ENCODE measurements around the gene HRH2.
"Not testable (repeated sequence)": the region's sequence is repeated elsewhere in the genome, so short reads cannot be mapped to it uniquely, and the experiment has no call there.

The HRH2 gene

DNA sequence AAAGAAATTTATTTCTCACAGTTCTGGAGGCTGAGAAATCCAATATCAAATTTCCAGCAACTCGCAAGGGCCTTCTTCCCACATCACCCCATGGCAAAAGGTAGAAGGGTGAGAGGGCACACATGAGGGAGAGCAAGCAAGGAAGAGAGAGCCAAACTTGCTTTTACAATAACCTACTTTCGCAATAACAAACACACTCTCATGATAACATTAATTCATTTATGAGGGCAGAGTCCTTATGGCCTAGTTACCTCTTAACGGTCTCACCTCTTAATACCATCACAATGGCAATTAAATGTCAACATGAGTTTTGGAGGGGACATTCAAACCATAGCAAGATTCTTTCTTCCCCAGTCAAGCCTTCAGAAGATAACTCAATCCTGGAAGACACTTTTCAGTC lies 11.6 kb upstream of the HRH2 start:
- DNase-seq (ENCODE audit: low read depth in 2 of 2) = no peak

DNA sequence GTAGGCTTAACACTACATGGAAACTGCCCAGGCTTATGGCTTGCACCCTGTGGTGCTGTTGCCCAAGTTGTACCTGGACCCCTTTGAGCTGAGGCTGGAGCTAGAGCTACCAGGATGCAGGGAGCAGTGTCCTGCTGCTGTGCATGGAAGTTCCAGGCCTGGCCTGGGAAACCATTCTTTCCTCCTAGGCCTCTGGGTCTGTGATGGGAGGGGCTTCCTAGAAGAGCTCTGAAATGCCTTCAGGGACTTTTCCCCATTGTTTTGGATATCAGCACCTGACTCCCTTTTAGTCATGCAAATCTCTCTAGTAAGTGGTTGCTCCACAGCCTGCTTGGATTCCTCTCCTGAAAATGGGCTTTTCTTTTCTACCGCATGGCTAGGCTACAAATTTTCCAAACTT lies 7.9 kb upstream of the HRH2 start:
- DNase-seq (ENCODE audit: low read depth in 2 of 2) = no peak

DNA sequence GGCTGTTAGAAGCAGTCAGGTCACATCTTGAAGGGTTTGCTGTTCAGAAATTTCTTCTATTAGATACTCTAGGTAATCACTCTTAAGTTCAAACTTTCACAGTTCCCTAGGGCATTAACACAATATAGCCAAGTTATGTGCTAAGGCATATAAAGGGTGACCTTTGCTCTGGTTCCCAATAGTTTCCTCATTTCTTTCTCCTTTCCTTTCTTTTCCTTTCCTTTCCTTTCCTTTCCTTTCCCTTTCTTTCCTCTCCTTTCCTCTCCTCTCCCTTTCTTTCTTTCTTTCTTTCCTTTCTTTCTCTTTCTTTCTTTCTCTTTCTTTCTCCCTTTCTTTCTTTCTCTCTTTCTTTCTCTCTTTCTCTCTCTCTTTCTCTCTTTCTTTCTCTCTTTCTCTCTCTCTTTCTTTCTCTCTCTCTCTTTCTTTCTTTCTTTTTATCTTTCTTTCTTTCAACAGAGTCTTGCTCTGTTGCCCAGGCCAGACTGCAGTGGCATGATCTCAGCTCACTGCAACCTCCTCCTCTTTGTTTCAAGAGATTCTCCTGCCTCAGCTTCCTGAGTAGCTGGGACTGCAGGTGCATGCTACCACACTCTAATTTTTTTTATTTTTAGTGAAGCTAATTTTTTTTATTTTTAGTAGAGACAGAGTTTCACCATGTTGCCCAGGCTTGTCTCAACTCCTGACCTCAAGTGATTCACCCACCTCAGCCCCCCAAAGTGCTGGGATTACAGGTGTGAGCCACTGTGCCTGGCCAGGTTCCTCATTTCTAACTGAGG lies 7.3 kb upstream of the HRH2 start:
- DNase-seq (ENCODE audit: low read depth in 2 of 2) = not testable (repeated sequence)

DNA sequence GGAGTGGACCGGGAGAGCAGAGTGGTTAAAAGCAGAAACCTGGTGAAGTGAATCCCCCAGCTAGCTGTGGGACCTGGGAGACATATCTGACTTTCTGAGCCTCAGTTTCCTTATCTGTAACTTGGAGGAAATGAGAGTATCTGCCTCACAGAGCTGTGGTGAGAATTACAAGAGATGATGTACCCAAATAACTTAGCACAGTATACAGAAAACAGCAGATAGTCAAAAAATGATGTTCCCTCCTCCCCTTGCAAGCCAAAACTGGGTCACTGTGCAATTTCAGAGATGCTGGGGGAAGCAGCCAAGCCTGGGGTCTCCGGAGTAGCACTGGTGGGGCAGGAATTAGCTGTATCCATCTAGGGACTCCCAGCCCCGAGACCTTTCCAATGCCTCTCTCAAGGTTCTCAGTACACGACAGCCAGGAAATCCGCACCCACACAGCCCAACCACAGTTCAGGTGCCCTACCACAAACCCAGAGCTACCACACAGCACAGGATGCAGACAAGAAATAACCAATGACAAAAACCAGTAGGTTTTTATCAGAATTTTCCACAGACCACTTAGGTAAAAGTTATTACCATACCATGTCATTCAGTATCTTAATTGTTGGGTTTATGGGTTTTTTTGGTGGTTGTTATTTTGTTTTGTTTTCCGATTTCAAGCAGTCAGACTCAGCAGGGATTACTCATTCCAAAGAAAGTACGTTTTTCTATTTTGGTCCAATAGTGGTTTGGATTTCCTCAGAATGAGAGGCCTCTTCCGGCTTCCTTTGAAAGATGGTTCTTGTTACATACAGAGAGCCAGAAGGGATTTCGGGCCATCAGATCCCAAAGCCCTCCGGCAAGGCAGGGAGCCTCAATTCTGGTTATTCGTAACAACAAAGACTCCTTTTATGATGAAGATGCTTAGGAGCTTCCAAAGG lies 4.9 kb upstream of the HRH2 start:
- DNase-seq (ENCODE audit: low read depth in 2 of 2) = peak; percentile 61 to 63

DNA sequence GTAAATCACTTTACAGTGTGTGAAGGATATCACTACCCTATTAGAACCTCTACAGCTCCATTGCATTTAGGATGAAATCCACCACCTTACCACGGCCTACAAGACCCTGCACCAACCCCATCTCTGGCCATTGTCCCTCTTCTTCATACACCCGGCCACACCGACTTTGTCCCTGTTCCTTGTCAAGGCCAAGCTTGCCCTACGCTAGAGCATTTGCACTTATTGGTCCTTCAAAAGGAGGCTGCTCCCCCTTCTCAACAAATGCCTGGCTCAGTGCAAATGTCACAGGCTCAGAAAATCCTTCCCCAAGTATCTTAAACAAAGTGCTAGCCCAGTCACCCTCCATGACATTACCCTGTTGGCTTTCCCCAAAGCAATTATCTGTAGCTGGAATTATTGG lies 4.1 kb upstream of the HRH2 start:
- no peak for DNase-seq (ENCODE audit: low read depth in 2 of 2)

DNA sequence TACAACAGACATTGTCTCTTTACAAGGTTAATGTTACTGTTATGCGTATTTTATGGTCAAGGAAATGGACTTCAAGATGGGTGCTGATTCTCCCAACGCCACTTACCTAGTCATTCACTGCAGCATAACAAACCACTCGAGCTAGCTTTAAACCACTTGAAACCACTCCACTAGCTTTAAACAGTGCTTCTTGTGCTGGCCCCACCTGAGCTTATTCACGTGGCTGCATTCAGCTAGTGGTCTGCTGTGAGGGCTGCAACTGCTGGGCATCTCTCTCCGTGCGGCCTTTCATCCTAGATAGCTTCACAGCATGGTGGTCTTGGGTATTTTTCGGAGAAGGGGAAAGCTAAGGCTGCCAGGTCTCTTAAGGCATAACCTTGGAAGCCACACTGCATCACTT lies 3.5 kb upstream of the HRH2 start:
- DNase-seq (ENCODE audit: low read depth in 2 of 2) = no peak

DNA sequence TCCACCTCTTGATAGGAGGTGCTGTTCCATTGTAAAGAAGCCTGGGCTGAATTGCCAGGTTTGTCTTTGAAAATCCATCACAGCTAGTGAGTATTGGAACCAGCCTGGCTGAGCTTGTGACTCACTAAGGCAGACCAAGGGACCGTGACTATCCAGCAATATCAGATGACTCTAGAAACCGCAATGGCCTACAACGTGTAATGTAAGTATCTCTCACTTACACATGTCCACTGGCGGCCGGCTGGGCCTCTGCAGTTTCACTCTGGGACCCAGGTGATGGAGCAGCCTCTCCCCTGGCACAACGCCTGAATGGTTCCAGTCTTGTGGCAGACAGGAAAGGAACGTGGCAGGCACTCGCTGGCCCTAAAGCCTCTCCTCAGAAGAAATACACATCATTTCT lies 3.1 kb upstream of the HRH2 start:
- DNase-seq (ENCODE audit: low read depth in 2 of 2) = no peak

GRCh38 chr5:175655411-175655810 lies 2.5 kb upstream of the HRH2 start:
- DNase-seq (ENCODE audit: low read depth in 2 of 2) = no peak

DNA sequence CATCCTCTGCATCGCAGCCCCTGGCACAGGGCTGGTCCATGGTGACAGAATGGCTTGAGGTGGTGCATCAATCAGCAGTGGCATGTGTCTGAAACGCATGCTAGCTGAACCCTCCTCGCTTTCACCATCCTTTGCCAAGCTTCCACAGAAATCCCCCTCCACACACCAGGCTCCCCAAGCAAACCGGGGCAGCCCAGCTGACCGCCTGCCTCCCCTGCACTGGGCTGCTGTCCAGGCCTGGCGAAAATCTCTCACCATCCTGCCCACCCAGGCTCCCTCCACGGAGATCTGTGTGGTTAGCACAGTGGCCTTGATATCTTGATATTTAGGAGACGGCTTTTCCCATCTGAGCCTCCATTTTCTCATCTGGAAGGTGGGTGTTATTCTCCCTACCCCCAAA lies 905 bp upstream of the HRH2 start:
- DNase-seq (ENCODE audit: low read depth in 2 of 2) = no peak

GRCh38 chr5:175658299-175659145 lies 651 bp downstream of the HRH2 start:
- DNase-seq (ENCODE audit: low read depth in 2 of 2) = no peak

DNA sequence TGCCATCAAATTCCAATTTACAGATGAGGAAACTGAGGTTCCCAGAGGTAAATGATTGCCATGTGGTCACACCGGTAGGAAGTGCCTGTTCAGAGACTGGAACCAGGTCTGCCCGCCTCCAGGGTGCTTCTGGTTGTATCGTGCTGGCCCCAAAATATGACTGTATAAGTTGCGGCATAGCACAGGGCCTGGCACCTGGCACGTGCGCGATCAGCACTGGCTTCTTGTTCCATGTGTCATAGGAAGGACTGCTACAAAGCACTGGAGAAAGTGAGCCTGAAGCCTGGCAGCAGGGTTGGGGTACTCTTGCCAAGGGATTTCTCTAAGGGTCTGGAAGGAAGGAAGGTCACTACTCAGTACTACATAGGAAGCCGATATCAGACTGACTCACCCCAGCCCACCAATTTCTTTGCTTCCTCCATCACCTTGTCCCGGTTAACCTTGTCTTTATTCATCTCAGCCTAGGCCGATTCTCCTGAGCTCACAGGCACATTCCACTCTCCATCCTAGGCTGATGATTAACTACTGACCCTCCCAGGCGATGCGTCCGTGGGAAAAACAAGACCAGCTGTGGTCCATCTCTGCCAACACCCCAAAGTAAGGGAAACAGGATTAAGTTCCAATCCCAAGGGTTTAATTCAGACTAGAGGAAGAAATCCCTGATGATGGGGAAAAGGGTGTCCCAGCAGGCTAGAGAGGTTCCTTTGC lies 1.8 kb downstream of the HRH2 start:
- no peak for DNase-seq (ENCODE audit: low read depth in 2 of 2)

DNA sequence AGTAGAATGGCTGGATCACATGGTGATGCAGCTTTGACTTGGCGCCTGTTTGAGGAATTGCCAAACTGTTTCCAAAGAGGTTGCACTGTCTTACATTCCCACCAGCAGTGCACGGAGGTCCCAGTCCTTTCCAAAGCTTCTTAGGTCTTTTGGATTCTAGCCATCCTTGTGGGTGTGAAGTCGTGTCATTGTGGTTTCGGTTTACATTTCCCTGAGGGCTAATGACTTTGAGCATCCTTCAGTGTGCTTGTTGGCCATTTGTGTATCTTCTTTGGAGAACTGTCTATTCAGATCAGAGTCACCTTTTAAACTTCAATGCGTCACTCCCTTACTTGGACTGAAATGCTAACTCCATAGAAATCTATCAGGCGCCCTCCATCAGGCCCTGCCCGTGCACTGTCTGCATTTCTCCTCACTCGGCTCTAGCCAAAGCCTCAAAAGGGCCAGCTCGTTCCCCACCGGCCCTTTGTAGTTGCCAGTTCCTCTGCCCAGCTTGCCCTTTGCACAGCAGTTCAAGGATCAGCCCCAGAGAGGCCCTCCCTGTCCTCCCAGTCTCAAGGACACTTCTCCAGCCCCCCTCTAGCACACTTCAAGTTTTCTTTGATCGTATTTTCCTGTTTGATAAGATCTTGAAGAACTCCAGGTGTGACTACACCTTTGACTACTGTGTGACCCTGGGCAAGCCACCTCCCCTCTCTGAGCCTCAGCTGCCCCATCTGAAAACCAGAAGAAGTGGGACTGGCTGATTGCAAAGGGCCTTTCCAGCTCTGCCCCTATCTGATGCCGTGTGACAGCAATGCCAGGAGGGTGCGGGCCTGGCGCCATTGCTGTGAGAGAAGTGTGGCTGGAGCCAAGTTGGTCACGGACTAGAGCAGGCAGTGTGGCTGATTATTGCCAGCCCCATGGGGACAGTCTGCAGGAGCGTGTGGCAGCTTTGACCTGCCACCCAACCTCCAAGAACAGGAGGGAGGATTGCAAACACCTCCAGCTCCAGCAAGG lies 5.6 kb downstream of the HRH2 start:
- no peak for DNase-seq (ENCODE audit: low read depth in 2 of 2)

DNA sequence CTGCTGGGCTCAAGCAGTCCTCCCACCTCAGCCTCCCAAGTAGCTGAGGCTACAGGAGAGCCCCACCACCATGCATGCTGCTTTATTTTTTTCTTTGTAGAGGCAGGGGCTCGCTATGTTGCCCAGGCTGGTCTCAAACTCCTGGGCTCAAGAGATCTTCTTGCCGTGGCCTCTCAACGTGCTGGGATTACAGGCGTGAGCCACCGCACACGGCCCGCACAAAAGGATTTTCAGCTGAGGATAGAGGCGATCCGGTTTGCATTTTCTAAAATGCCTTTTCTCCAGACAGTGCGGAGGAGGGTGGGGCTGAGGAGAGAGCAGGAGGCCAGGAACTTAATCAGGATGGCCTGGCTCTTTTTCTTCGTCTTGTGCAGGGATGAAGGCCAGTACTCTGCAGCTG lies 6.9 kb downstream of the HRH2 start:
- no peak for DNase-seq (ENCODE audit: low read depth in 2 of 2)

GRCh38 chr5:175666216-175666615 lies 8.3 kb downstream of the HRH2 start:
- no peak for DNase-seq (ENCODE audit: low read depth in 2 of 2)

GRCh38 chr5:175668006-175668405 lies 10.1 kb downstream of the HRH2 start:
- DNase-seq (ENCODE audit: low read depth in 2 of 2) = no peak

DNA sequence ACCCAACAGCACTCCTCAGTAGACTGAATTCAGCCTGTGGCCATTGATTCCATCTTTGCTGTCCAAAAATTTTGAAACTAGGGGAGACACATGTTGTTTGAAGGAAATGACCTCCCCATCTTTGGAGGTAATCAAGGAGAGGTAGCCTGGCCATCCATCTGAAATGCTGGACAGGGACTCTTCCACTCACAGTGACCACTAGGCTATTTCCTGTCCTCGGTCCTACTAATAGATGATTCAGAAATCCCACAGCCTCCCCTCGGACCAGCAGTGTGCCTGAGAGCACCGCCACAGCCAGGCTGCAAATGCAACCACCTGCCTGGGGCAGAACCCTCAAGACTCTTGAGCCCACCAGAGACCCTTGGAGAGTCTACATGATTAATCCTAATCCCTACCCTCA lies 12.5 kb downstream of the HRH2 start:
- DNase-seq (ENCODE audit: low read depth in 2 of 2) = no peak

DNA sequence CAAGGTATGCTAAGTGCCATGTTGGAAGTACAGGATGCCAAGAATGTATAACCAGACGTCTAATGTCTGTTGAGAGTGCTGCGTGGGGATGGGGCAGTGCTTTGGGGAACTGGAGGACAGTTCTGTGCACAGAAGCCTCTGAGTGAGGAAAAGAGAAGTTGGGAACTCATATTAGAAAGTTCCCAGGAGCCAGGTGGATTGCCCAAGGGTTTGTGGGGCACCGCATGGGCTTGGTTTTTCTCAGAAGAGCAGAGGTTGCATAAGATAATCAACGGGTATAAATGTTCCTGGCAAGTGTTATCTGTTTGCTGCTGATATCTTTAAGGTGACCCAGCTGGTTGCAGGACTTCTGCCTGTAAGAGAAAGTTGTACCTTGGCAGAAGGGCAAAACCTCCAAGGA lies 13.1 kb downstream of the HRH2 start:
- no peak for DNase-seq (ENCODE audit: low read depth in 2 of 2)

- DNase-seq (ENCODE audit: low read depth in 2 of 2) = no peak
These were observed 15.2 kb downstream of the HRH2 start for GRCh38 chr5:175672976-175673648.

- DNase-seq (ENCODE audit: low read depth in 2 of 2) = no peak
These were observed 17.0 kb downstream of the HRH2 start for GRCh38 chr5:175674731-175675346.
